Colonic mucosa (tissue), 4 donors: Measurements from ENCODE around the gene MYH7. TPM values are rescaled to one million over a fixed set of nuclear protein-coding genes. Genes with fewer than 3 reads are reported as not detected.

Experiments
- DNase-seq: peaks from one replicate; pipeline ENCODE4 v3.0.0-alpha.2; 2020
- H3K27ac ChIP-seq: fragments of 200-600 bp; one replicate; pipeline ENCODE4 v1.8.0; 2021
- H3K27me3 ChIP-seq: fragments of 200-600 bp; one replicate; pipeline ENCODE4 v1.8.0; 2021
- H3K36me3 ChIP-seq: fragments of 200-600 bp; one replicate; pipeline ENCODE4 v1.8.0; 2021
- H3K4me1 ChIP-seq: fragments of 200-600 bp; one replicate; pipeline ENCODE4 v1.8.0; 2021; ENCODE audit warnings: mild to moderate bottlenecking
- H3K4me3 ChIP-seq: fragments of 200-600 bp; one replicate; pipeline ENCODE4 v1.8.0; 2021
- H3K9ac ChIP-seq, 2 donors: one replicate each; pipeline ENCODE4 v1.7.0; 2013; ENCODE audit warnings: control low read depth in 2 of 2, low read depth in 2 of 2, low read length in 2 of 2
- H3K9me3 ChIP-seq: fragments of 200-600 bp; one replicate; pipeline ENCODE4 v1.8.0; 2021
- intact Hi-C: fragments of 100-400 bp; cut with DNase I; formaldehyde crosslinking; loops from one replicate; pipeline ENCODE4 v1.14.1; 2022
- total RNA-seq, 2 donors: library from RNA; stranded (reverse); fragmentation: NEBNext Ultra II Directional in 1 of 2; extraction: Animal tissue kit (Norgen Biotek cat#: 25700) in 1 of 2; gene quantifications; one replicate each; pipeline ENCODE4 v1.2.1, GENCODE V29; 2021
- TF ChIP-seq, protein P1 (sequence below): fragments of 200-600 bp; IDR thresholded peaks from one replicate; pipeline ENCODE4 v1.8.0; 2022; ENCODE audit warnings: antibody characterized with exemption, mild to moderate bottlenecking
- donor health status: healthy.
- donor health status: DM: no; HTN: no; CAD: no.
- donor health status: DM: no; HTN: no; CAD: no.

MYH7 gene
- total RNA-seq, 2 donors from 2014 or later = 1.2 TPM; not detected in 1

- TF ChIP-seq, protein P1, sequence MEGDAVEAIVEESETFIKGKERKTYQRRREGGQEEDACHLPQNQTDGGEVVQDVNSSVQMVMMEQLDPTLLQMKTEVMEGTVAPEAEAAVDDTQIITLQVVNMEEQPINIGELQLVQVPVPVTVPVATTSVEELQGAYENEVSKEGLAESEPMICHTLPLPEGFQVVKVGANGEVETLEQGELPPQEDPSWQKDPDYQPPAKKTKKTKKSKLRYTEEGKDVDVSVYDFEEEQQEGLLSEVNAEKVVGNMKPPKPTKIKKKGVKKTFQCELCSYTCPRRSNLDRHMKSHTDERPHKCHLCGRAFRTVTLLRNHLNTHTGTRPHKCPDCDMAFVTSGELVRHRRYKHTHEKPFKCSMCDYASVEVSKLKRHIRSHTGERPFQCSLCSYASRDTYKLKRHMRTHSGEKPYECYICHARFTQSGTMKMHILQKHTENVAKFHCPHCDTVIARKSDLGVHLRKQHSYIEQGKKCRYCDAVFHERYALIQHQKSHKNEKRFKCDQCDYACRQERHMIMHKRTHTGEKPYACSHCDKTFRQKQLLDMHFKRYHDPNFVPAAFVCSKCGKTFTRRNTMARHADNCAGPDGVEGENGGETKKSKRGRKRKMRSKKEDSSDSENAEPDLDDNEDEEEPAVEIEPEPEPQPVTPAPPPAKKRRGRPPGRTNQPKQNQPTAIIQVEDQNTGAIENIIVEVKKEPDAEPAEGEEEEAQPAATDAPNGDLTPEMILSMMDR = no peak
- Histone ChIP-seq H3K9me3 (no peaks in the 10 kb centered on the region), H3K36me3 (no peaks in the 10 kb centered on the region), H3K4me3 (no peak overlapping the region), H3K27ac (no peak overlapping the region), H3K4me1 (no peaks in the 10 kb centered on the region), H3K27me3 (no peaks in the 10 kb centered on the region), H3K9ac (no peak overlapping the region)
- intact Hi-C loops = no loop called here
- no peak for DNase-seq
Measured at GRCh38 chr14:23377573-23378563, 57.6 kb downstream of the MYH7 start.

- no peak overlapping the region for H3K9ac ChIP-seq
- no peak overlapping the region for H3K4me3 ChIP-seq
- H3K36me3 ChIP-seq = no peaks in the 10 kb centered on the region
- TF ChIP-seq, protein P1 = no peak
- no peak for DNase-seq
- intact Hi-C loops = no loop called here
- no peak overlapping the region for H3K27ac ChIP-seq
- H3K27me3 ChIP-seq = no peaks in the 10 kb centered on the region
- no peaks in the 10 kb centered on the region for H3K9me3 ChIP-seq
- no peaks in the 10 kb centered on the region for H3K4me1 ChIP-seq
Measured at GRCh38 chr14:23377198-23377550, 58.3 kb downstream of the MYH7 start.

- intact Hi-C loops = no loop called here
Measured at GRCh38 chr14:23376482-23377197, 58.8 kb downstream of the MYH7 start, which contains the start of gene CMTM5. TSS of gene CMTM5 (plus strand) at chr14:23377046. CDS start at chr14:23377252, 206 bp downstream.

GRCh38 chr14:23375527-23376251 lies 59.8 kb downstream of the MYH7 start:
- Histone ChIP-seq H3K9ac (no peak overlapping the region), H3K9me3 (no peaks in the 10 kb centered on the region), H3K27ac (no peak overlapping the region), H3K36me3 (no peaks in the 10 kb centered on the region), H3K4me1 (no peaks in the 10 kb centered on the region), H3K4me3 (no peak overlapping the region), H3K27me3 (no peaks in the 10 kb centered on the region)
- DNase-seq = no peak
- intact Hi-C loops = no loop called here
- TF ChIP-seq, protein P1 = no peak

More at GRCh38 chr14:23376482-23377197, 58.8 kb downstream of the MYH7 start, which contains the start of gene CMTM5:
- TF ChIP-seq, protein P1 = no peak
- no peaks in the 10 kb centered on the region for H3K27me3 ChIP-seq
- DNase-seq = no peak
- H3K27ac ChIP-seq = no peak within 1 kb of the TSS
- H3K4me3 ChIP-seq = no peak within 1 kb of the TSS
- no peak within 1 kb of the TSS for H3K9ac ChIP-seq
- no peaks in the 10 kb centered on the region for H3K4me1 ChIP-seq
- no peaks in the 10 kb centered on the region for H3K9me3 ChIP-seq
- no peaks in the 10 kb centered on the region for H3K36me3 ChIP-seq

- H3K4me3 ChIP-seq = no peak overlapping the region
- no peaks in the 10 kb centered on the region for H3K9me3 ChIP-seq
- intact Hi-C loops = no loop called here
- DNase-seq = no peak
- H3K27ac ChIP-seq = no peak overlapping the region
- no peak overlapping the region for H3K9ac ChIP-seq
- no peaks in the 10 kb centered on the region for H3K36me3 ChIP-seq
- TF ChIP-seq, protein P1 = no peak
- no peaks in the 10 kb centered on the region for H3K27me3 ChIP-seq
- no peaks in the 10 kb centered on the region for H3K4me1 ChIP-seq
Measured at GRCh38 chr14:23373041-23373440, 62.4 kb downstream of the MYH7 start.
